RWPE1 (cell line): ENCODE data around the gene TGM5.

Experiments
- CTCF ChIA-PET: fragments of 350-600 bp; sonication (Branson Sonifier 250); formaldehyde crosslinking; extraction: SDS; loops from one replicate; lab custom pipeline; 2021; lab: Yijun Ruan, JAX
- POLR2A ChIA-PET: fragments of 400-600 bp; formaldehyde crosslinking; extraction: SDS; loops from one replicate; lab custom pipeline; 2020; ENCODE audit warnings: antibody characterized with exemption; ENCODE audit not compliant: low non-redundant PET; lab: Yijun Ruan, JAX
- DNase-seq: peaks from one replicate; pipeline ENCODE4 v3.0.0; 2012; ENCODE audit warnings: low spot score
- H3K27ac ChIP-seq: fragments of 450-650 bp; 2 replicates; pipeline ENCODE4 v1.5.1; 2017
- TF ChIP-seq, protein P1 (sequence below): fragments of 450-650 bp; conservative IDR thresholded peaks from 2 replicates; pipeline ENCODE4 v1.5.1; 2017; ENCODE audit warnings: low read depth, mild to moderate bottlenecking

TGM5 gene

DNA sequence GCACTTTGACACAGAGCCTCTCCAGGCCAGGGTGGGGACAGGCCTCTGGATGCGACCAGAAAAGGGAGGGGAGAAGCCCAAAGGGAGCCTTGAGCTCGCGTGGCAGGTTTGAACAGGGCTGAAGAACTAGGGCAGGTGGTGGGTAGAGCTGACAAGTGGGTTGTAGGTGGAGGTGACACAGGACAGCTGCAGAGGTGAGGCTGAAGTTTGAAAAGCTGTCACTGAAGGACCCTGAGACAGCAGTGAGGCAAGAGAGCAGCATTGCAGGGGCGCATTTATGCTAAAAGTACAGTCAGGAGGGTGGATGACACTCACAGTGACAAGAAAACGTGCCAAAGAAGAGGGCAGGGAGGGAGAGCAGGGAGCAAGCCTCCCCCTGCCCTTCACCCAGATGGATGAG lies 24.1 kb downstream of the TGM5 start:
- H3K27ac ChIP-seq = no peak overlapping the region
- POLR2A ChIA-PET = no interaction called here
- no peak for DNase-seq
- CTCF ChIA-PET = no interaction called here
- TF ChIP-seq, protein P1, sequence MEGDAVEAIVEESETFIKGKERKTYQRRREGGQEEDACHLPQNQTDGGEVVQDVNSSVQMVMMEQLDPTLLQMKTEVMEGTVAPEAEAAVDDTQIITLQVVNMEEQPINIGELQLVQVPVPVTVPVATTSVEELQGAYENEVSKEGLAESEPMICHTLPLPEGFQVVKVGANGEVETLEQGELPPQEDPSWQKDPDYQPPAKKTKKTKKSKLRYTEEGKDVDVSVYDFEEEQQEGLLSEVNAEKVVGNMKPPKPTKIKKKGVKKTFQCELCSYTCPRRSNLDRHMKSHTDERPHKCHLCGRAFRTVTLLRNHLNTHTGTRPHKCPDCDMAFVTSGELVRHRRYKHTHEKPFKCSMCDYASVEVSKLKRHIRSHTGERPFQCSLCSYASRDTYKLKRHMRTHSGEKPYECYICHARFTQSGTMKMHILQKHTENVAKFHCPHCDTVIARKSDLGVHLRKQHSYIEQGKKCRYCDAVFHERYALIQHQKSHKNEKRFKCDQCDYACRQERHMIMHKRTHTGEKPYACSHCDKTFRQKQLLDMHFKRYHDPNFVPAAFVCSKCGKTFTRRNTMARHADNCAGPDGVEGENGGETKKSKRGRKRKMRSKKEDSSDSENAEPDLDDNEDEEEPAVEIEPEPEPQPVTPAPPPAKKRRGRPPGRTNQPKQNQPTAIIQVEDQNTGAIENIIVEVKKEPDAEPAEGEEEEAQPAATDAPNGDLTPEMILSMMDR = no peak

DNA sequence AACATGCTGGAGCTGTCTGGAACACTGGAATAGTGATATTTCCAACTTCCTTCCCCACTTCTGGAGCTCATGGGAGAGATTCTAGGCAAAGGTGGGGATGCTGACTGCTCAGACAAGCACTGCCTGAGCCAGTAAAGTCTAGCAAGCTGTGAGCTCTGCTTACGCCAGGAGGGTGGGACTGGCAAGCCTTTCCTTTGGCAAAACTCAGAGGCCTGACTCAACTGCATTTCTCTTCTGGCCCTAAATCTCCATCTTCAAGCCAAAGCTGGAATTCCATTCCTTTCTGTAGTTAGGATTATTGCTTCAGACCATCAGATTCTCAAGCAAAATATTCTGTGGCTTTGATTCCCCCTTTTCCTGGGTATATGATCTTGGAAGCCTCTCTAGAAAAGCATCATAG lies 25.6 kb downstream of the TGM5 start:
- ChIA-PET CTCF (interaction anchor here (1.0 kb wide), 1 partner anchor 12 kb away, joined by 3 read pairs; no protein-coding TSS in a partner anchor), POLR2A (no interaction called here)
- no peak for DNase-seq
- H3K27ac ChIP-seq = peak overlapping the region; percentile 18; the same call in 1 of the 2 replicates
- TF ChIP-seq, protein P1 = no peak

DNA sequence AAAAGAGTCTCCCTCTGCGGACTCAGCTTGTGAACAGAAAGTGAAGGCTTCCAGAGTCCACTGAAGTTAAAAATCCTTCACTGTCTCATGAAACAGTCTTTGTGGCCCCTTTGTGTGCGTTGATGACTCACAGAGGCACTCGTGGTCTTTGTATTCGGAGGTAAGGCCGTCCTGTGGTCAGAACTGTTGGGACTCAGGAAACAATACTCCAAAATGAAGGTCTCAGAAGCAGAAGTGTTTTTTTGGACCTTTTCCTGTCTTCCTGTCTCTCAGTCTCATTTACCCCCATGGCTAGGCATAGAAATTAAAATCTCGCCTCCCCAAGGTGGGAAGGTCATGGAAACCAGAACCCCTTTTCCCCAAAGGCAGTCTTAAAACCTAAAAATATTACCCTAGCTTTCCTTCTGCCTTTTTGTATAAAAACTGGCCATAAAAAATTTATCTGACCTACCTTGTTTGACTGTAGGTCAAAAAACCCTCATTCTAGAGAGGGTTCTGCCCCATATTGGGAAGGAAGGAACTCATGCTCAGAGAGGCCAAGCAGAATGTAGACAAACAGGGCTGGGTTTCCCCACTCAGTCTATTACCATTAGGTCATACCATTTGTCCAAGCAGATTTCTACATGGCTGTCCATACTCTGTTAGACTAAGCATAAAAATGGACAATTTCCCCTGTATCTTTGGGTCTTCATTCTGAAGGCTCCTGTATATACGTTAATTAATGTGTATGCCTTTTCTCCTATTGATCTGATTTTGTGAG lies 26.8 kb downstream of the TGM5 start:
- DNase-seq = no peak
- no peak overlapping the region for H3K27ac ChIP-seq
- TF ChIP-seq, protein P1 = no peak
- POLR2A ChIA-PET = no interaction called here
- CTCF ChIA-PET = no interaction called here

DNA sequence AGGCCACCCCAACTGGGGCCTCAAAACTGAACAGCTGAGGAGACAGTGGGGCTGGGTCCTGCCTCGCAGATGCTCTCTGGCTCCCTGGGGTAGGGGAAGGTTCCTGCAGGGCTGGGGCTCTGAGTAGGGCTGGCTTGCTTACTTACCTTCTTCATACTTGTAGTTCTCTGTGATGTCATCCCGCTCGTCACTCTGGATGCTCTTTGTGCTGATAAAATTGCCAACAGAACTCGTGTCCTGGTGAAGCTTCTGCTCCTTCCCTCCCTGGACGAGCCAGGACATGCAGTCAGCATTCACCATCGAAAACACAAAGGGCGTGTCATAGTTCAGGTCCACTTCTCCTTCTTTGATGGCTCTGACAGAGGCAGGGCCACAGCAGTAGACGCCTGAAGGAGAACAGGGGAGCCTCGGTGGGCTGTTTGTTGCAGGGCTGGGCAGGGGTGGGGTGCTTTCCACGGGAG lies 28.0 kb downstream of the TGM5 start:
- H3K27ac ChIP-seq = no peak overlapping the region
- TF ChIP-seq, protein P1 = no peak
- DNase-seq = peak; percentile 41
- CTCF ChIA-PET = interaction anchor here (0.5 to 1.5 kb wide), 3 partner anchors 13 to 963 kb away, joined by 3 to 5 read pairs (median 3); no protein-coding TSS in a partner anchor
- POLR2A ChIA-PET = no interaction called here

DNA sequence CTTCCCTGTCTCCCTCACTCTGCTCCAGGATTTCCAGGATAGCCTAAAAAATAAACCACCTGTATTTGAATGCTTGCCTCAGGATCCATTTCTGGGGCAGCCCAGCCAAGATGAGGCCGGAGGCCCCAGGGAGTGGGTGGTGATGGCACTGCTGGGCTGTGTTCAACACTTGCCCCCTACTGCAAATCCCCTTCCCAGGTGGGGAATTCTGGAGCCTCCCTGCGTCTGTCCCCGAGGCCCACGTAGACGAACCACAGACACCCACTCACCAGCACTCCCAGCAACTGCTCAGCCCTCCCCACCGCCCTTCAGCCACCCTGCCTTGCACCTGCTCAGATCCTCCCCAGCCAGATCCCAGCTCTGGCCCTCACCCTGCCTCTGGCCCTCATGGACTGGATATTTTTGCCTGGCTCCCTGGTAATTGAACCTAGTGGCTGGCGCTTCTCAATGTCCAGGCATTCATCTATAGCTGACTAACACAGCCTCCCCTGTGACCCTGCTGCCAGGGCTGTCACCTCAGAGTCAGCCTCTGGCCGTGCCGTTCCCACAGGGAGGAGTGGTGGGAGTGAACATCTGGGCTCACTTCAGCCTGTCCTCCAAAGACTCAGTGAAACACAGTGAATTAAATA lies 28.8 kb downstream of the TGM5 start:
- DNase-seq = no peak
- no peak overlapping the region for H3K27ac ChIP-seq
- TF ChIP-seq, protein P1 = no peak
- POLR2A ChIA-PET = no interaction called here
- CTCF ChIA-PET = interaction anchor here (0.6 to 1.5 kb wide), 2 partner anchors 12 to 962 kb away, joined by 3 read pairs; no protein-coding TSS in a partner anchor

DNA sequence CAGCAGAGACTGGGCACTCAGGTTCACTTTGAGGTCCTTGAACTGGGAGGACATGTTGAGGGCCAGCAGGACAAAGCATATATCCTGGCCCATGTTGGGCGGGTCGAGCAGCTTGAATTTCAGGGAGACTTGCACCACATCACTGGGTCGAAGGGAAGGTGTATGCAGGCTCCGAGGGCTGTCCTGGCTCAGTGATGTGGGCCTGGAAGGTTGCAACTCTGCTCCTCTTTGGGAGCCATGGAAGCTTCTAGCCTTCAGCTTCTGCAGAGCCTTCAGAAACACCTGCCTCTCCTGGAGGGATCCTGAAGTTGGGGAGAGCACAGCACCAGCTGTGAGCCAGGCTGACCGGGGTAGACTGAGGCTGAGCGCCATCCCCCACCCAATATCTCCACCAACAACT lies 31.2 kb downstream of the TGM5 start:
- POLR2A ChIA-PET = no interaction called here
- TF ChIP-seq, protein P1 = no peak
- CTCF ChIA-PET = no interaction called here
- DNase-seq = no peak
- no peak overlapping the region for H3K27ac ChIP-seq
